OCI-LY1 (cell line): ENCODE measurements around the gene BCAR3.

ENCODE experiments used
- CTCF ChIP-seq: fragments of 200-600 bp; sonication (generic), shearing (Covaris generic); IDR thresholded peaks from 2 replicates; pipeline ENCODE4 v1.5.1; 2017; ENCODE audit warnings: mild to moderate bottlenecking, antibody characterized with exemption, low read length, moderate library complexity, mixed read lengths
- EZH2 ChIP-seq: fragments of 200-600 bp; sonication (generic), shearing (Covaris generic); IDR thresholded peaks from 2 replicates; pipeline ENCODE4 v1.8.0; 2017; ENCODE audit warnings: borderline replicate concordance, mixed run types, mild to moderate bottlenecking, antibody characterized with exemption, low read length, moderate library complexity, mixed read lengths

DNA sequence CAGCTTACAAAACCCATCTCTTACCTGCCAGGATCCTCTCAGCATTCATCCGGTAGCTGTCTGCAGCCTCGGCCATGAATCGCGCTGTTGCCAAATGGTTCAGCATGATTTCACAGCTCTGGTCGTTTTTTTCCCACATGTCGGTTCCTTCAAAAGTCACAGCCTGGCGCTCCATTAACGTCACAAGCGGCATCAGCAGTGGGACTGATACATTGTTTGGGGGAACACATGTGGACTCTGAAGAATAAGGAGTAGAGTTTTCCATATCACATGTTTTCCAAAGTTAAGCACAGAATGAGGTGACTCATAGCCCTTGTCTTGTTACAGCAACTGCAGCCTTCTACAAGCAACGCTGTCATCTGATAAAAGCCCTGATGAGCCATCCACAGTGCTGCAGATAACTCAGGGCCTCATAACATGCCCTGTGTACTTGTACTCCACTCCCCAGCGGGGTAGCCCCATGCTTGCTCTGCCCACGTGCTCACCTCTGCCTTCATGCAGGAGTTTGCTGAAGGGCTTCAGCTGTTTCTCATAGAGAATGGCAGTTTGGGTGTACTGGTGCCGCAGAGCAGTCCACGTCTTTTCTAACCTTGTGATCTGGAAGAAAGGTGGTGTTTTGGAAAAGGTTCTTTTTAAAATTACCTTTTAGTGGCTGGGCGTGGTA, 114.2 kb downstream of the BCAR3 start:
- TF ChIP-seq CTCF (no peak), EZH2 (no peak)
